Endodermal cell (in vitro differentiated cells): ENCODE data around the gene PYGM. TPM values are rescaled to one million over a fixed set of nuclear protein-coding genes. Genes with fewer than 3 reads are reported as not detected.
A peak's percentile ranks its signal among the peaks of the same experiment; 100 is the strongest.

Experiments used
- DNase-seq: peaks from one replicate; pipeline ENCODE4 v3.0.0-alpha.2; 2017
- H3K27ac ChIP-seq: 2 replicates; pipeline ENCODE4 v1.5.1; 2013; ENCODE audit warnings: mild to moderate bottlenecking, low read depth, low read length, moderate library complexity
- H3K27me3 ChIP-seq: 2 replicates; pipeline ENCODE4 v1.6.1; 2013; ENCODE audit warnings: mild to moderate bottlenecking, low read length, moderate library complexity; ENCODE audit not compliant: insufficient read depth, control insufficient read depth, poor library complexity, severe bottlenecking
- H3K36me3 ChIP-seq: 2 replicates; pipeline ENCODE4 v1.7.0; 2013; ENCODE audit warnings: mild to moderate bottlenecking, low read length, moderate library complexity; ENCODE audit not compliant: control insufficient read depth, insufficient read depth
- H3K4me1 ChIP-seq: one replicate; pipeline ENCODE4 v1.7.0; 2013; ENCODE audit warnings: low read length; ENCODE audit not compliant: control insufficient read depth, insufficient read depth
- H3K4me3 ChIP-seq: 2 replicates; pipeline ENCODE4 v1.5.1; 2013; ENCODE audit warnings: mild to moderate bottlenecking, low read length, moderate library complexity
- H3K9ac ChIP-seq: 2 replicates; pipeline ENCODE4 v1.6.1; 2013; ENCODE audit warnings: mild to moderate bottlenecking, low read length, moderate library complexity; ENCODE audit not compliant: poor library complexity, severe bottlenecking; ENCODE audit errors: extremely low read depth
- H3K9me3 ChIP-seq: 2 replicates; pipeline ENCODE4 v1.6.1; 2013; ENCODE audit warnings: mild to moderate bottlenecking, low read length, moderate library complexity; ENCODE audit not compliant: control insufficient read depth
- H3K27ac Mint-ChIP-seq: 2 replicates; pipeline ENCODE4 v1.8.0; 2020; ENCODE audit warnings: mixed read lengths
- H3K27me3 Mint-ChIP-seq: 2 replicates; pipeline ENCODE4 v1.8.0; 2021; ENCODE audit warnings: mild to moderate bottlenecking, mixed read lengths; ENCODE audit not compliant: insufficient read depth
- H3K36me3 Mint-ChIP-seq: 2 replicates; pipeline ENCODE4 v1.8.0; 2020; ENCODE audit warnings: low read depth, mixed read lengths
- H3K4me1 Mint-ChIP-seq: 2 replicates; pipeline ENCODE4 v1.8.0; 2020; ENCODE audit warnings: mixed read lengths
- H3K4me3 Mint-ChIP-seq: 2 replicates; pipeline ENCODE4 v1.8.0; 2020; ENCODE audit warnings: mild to moderate bottlenecking, moderate library complexity, mixed read lengths
- H3K9me3 Mint-ChIP-seq: 2 replicates; pipeline ENCODE4 v1.8.0; 2020; ENCODE audit warnings: mild to moderate bottlenecking, mixed read lengths
- CTCF ChIP-seq: fragments of 200-600 bp; sonication (generic); conservative IDR thresholded peaks from 2 replicates; pipeline ENCODE4 v1.5.0; 2021; ENCODE audit warnings: antibody characterized with exemption, mild to moderate bottlenecking
- WGBS, 2 experiments: methylation state at CpG; one replicate each; pipeline versions ENCODE4 v1.1.5 to v1.1.7; 2013; ENCODE audit warnings: missing lambda C conversion rate in 2 of 2, mixed read lengths in 1 of 2; ENCODE audit not compliant: insufficient coverage in 1 of 2, insufficient read length in 1 of 2; 5-methylcytosine and 5-hydroxymethylcytosine counted together
- total RNA-seq, 2 donors: library from RNA; stranded (reverse); fragmentation: NEBNext Ultra II Directional in 1 of 2; extraction: Animal tissue kit (Norgen Biotek cat#: 25700) in 1 of 2; gene quantifications; 2 replicates in 1 of 2; 3 replicates in 1 of 2; pipeline ENCODE4 v1.2.1, GENCODE V29; 2021

PYGM gene
- total RNA-seq, 2 donors from 2014 or later, result 1.1 to 1.2 TPM

- WGBS, 2 experiments, result 91% methylated on average over 7 to 15 of the region's 15 CpGs
- no peaks in the 10 kb centered on the region for H3K27me3 ChIP-seq
- no peak for TF ChIP-seq CTCF
- Mint-ChIP-seq H3K27ac (no peak overlapping the region), H3K36me3 (peaks cover 12% of the 10 kb centered on the region), H3K4me1 (peaks cover 24% of the 10 kb centered on the region), H3K9me3 (no peaks in the 10 kb centered on the region), H3K4me3 (no peak overlapping the region), H3K27me3 (no peaks in the 10 kb centered on the region)
- H3K36me3 ChIP-seq, result peaks cover 14% of the 10 kb centered on the region
- no peaks in the 10 kb centered on the region for H3K9me3 ChIP-seq
- H3K9ac ChIP-seq, result no peak overlapping the region
- no peak overlapping the region for H3K27ac ChIP-seq
- peaks cover 4% of the 10 kb centered on the region for H3K4me1 ChIP-seq
- no peak overlapping the region for H3K4me3 ChIP-seq
- DNase-seq, result peak; percentile 38
These were observed 1.3 kb downstream of the PYGM start for GRCh38 chr11:64758330-64759079.

GRCh38 chr11:64757549-64758329 lies 2.0 kb downstream of the PYGM start:
- H3K4me3 Mint-ChIP-seq, result no peak overlapping the region
- Histone ChIP-seq H3K9me3 (no peaks in the 10 kb centered on the region), H3K36me3 (peaks cover 7% of the 10 kb centered on the region), H3K27me3 (no peaks in the 10 kb centered on the region), H3K9ac (no peak overlapping the region), H3K27ac (no peak overlapping the region), H3K4me3 (no peak overlapping the region), H3K4me1 (peaks cover 3% of the 10 kb centered on the region)
- no peak overlapping the region for H3K27ac Mint-ChIP-seq
- H3K27me3 Mint-ChIP-seq, result no peaks in the 10 kb centered on the region
- 86 to 89% methylated on average over 14 to 19 of the region's 19 CpGs for WGBS, 2 experiments
- DNase-seq, result peak; percentile 40
- H3K4me1 Mint-ChIP-seq, result peaks cover 17% of the 10 kb centered on the region
- no peak for TF ChIP-seq CTCF
- no peaks in the 10 kb centered on the region for H3K9me3 Mint-ChIP-seq
- peaks cover 8% of the 10 kb centered on the region for H3K36me3 Mint-ChIP-seq

GRCh38 chr11:64755681-64756361 lies 4.0 kb downstream of the PYGM start:
- peak; percentile 41 for DNase-seq
- no peak for TF ChIP-seq CTCF
- no peak overlapping the region for H3K9ac ChIP-seq
- no peak overlapping the region for H3K4me3 ChIP-seq
- peaks cover 3% of the 10 kb centered on the region for H3K4me1 ChIP-seq
- no peak overlapping the region for H3K27ac ChIP-seq
- H3K9me3 Mint-ChIP-seq, result no peaks in the 10 kb centered on the region
- H3K9me3 ChIP-seq, result no peaks in the 10 kb centered on the region
- H3K4me3 Mint-ChIP-seq, result no peak overlapping the region
- no peaks in the 10 kb centered on the region for H3K36me3 Mint-ChIP-seq
- no peaks in the 10 kb centered on the region for H3K27me3 Mint-ChIP-seq
- no peaks in the 10 kb centered on the region for H3K27me3 ChIP-seq
- 92 to 97% methylated on average over 3 to 13 of the region's 13 CpGs for WGBS, 2 experiments
- peaks cover 10% of the 10 kb centered on the region for H3K4me1 Mint-ChIP-seq
- no peak overlapping the region for H3K27ac Mint-ChIP-seq
- H3K36me3 ChIP-seq, result no peaks in the 10 kb centered on the region
